Body of pancreas (tissue), 4 donors: ENCODE data around the gene CACNA2D3.

Experiments used
- POLR2A ChIP-seq, 3 donors: fragments of 450-650 bp; IDR thresholded peaks; one replicate each; pipeline ENCODE4 v1.6.1; 2016; ENCODE audit warnings: antibody characterized with exemption in 3 of 3, mild to moderate bottlenecking in 2 of 3
- TF ChIP-seq, protein P1 (sequence below), 7 experiments: fragments of 450-650 bp in 4 of 7; fragments of 200-600 bp in 3 of 7; sonication (generic) in 3 of 7; IDR thresholded peaks; one replicate each; pipeline ENCODE4 v1.5.1; 2016 to 2019; ENCODE audit warnings: antibody characterized with exemption in 7 of 7

GRCh38 chr3:54818942-54819341, 696.6 kb downstream of the CACNA2D3 start:
- TF ChIP-seq, protein P1, sequence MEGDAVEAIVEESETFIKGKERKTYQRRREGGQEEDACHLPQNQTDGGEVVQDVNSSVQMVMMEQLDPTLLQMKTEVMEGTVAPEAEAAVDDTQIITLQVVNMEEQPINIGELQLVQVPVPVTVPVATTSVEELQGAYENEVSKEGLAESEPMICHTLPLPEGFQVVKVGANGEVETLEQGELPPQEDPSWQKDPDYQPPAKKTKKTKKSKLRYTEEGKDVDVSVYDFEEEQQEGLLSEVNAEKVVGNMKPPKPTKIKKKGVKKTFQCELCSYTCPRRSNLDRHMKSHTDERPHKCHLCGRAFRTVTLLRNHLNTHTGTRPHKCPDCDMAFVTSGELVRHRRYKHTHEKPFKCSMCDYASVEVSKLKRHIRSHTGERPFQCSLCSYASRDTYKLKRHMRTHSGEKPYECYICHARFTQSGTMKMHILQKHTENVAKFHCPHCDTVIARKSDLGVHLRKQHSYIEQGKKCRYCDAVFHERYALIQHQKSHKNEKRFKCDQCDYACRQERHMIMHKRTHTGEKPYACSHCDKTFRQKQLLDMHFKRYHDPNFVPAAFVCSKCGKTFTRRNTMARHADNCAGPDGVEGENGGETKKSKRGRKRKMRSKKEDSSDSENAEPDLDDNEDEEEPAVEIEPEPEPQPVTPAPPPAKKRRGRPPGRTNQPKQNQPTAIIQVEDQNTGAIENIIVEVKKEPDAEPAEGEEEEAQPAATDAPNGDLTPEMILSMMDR (IDR thresholded peaks at IDR 0.05), result no peak
- TF ChIP-seq POLR2A (IDR thresholded peaks at IDR 0.05), result no peak
